HG02759 (cell line): ENCODE data around the gene MAP2.

Experiments
- ATAC-seq: cut with Tn5 transposase; IDR thresholded peaks from one replicate; pipeline ENCODE4 v1.9.1; 2021; ENCODE audit warnings: mild to moderate bottlenecking, moderate library complexity; ENCODE audit not compliant: unreplicated experiment

Gene MAP2

DNA sequence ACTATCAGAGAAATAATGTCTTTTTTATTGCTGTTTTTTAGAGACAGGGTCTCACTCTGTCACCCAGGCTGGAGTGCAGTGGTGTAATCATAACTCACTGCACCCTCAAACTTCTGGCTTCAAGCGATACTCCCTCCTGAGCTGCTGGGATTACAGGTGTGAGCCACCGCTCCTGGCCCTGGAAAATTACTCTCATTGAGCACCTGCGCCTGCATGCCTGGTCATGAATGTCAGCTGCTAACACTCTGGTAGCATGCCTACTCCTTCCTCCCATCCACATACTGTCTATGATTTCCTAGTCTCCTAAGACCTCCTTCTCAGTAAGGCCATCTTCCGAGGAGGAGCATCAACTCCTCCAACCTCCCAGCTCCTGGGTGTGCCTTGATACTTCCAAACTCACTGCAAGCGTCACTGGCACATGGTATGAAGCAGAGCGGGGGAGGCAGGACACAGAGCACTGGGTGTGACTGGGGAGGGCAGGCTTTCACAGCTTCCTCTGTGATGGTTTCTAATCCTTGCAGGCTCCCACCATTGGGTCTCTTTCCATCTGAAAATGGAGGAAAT lies 1.6 kb upstream of the MAP2 start:
- no peak for ATAC-seq

DNA sequence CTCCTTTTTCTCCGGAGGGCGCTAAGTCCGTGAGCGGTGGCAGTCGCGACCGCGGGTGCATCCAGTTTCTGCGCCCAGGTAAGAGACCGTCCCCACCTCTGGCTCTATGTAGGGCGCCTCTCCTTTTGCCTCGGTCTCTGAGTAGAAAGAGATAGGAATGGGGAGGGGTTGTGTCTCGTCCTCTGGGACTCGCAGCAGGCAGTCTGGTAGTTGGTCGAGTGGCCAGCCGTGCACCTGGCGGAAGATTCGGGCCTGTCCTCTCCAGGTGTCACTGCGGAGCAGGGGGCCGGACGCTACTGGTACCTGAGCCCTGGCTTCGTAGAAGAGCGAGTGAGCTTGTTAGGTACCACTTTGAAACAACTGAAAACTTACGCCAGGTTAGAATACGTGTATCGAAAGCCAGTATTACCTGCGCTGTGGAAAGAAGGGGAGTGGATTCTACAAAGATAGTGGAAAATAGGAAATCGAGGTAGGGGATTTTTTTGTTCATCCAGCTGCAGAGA lies 403 bp downstream of the MAP2 start:
- peak; percentile 21 for ATAC-seq

GRCh38 chr2:209424781-209425470 lies 1.1 kb downstream of the MAP2 start:
- no peak for ATAC-seq

GRCh38 chr2:209425471-209426071 lies 1.7 kb downstream of the MAP2 start:
- ATAC-seq = no peak

GRCh38 chr2:209426432-209426831 lies 2.6 kb downstream of the MAP2 start:
- ATAC-seq = no peak

DNA sequence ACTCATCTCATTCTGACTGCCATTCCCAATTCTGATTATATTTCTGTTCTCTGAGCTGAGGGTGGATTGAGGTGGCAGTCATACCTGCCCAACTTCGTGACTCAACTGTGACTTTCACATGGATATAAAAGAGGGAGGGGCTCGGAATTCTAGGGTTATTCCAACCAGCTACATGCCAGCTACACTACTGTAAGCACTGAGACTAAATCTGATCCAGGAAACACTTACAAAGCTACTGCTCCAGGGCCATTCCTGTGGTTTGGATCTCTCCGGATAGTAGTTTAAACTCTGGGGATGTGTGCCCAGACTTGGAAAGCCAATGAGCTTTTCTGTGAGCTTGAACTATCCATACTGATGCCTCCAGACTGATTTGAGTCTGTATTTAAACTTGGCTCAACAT lies 7.9 kb downstream of the MAP2 start:
- no peak for ATAC-seq

- ATAC-seq = no peak
These were observed 17.7 kb downstream of the MAP2 start for GRCh38 chr2:209441541-209441940.

GRCh38 chr2:209442939-209443338 lies 19.1 kb downstream of the MAP2 start:
- ATAC-seq = no peak

- no peak for ATAC-seq
These were observed 21.6 kb downstream of the MAP2 start for GRCh38 chr2:209445485-209445884.

DNA sequence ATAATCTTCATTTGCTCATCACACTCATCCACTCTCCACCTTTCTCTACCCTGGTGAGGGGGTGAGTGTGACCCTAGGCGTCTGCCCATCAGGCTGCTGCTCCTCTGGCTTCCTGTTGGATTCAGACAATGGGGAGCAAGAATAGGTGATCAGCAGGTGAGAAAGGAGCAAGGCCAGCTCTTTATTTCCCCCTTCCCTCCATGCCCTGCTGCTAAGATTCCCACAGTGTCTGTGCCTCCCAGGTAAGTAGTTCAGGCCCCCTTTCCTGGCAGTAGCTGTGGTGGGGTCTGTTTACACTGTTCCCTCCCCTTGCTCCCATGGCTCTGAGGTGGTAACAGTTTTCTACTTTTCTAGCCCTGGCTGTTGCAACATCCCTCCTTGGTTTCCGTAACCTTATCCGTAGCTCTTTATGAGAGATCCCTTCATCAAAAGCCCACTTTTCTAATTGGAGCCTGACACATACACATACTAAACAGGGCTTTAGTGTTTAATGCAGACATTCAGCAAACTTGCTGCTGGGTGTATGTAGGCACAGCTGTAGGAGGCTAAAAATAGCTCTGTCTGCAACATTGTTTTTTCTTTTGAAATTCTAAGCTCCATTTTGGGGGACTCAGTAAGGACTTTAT lies 27.5 kb downstream of the MAP2 start:
- ATAC-seq = no peak

DNA sequence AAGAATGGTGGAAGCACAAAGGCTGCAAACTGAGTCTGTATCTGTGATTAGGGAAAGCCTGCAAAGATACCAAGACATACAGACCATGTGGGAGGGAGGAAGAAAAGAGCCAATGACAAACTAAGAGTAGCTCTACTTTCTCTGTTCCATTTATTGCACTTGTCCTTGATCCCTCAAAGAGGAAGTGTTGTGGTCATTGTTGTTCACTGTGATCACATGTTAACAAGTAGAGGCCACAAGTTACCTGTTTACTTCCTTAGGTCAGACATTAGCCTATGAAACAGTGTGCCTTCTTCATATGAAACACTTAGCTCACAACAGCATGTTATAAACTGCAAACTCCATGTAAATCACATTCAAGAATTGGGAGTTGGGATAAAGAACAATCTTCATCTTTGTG lies 32.6 kb downstream of the MAP2 start:
- no peak for ATAC-seq

GRCh38 chr2:209458008-209458979 lies 34.4 kb downstream of the MAP2 start:
- no peak for ATAC-seq

GRCh38 chr2:209459359-209459758 lies 35.5 kb downstream of the MAP2 start:
- ATAC-seq = no peak

DNA sequence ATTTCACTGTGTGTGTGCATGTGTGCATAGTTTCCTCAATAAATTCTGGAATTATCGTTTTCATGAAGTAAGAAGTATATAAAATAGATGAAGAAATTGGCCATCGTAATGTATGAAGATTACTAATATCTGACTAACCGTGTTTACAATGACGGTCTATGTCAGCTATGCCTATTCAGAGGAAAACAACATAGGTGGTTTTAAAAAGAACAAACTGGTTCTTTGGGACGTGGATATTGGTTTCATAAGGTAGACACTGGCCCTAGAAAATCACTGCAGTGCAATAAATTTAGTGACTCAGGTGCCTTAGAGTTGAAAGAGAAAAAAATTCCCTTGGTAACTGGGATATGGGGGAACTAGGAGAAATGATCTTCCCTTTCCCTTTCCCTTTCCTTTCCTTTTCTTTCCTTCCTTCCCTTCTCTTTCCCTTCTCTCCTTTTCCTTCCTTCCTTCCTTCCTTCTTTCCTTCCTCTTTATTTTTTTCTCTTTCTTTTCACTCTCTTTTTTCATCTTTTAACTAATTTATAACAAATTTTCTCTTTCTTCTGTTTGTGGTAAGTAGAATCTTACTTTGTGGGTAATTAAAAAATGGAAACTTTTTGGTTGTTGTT lies 36.4 kb downstream of the MAP2 start:
- no peak for ATAC-seq

DNA sequence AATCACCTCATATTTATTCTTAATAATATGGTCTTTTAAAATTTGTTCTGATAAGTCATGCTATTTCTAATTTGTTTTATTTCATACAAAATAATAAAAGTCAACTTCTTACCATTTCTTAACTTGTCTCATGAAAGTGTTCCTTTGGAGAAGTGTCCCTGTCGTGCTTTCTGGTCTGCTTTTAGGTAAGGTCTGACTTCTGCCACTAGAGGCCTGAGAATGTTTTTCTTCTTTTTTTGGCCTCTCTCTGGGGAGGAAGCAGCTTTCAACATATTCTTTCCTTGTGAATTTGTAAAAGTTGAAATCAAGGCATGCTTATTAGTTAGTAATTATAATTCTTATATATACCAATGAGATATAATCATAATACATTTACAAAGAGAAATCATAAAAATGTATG lies 39.4 kb downstream of the MAP2 start:
- no peak for ATAC-seq

DNA sequence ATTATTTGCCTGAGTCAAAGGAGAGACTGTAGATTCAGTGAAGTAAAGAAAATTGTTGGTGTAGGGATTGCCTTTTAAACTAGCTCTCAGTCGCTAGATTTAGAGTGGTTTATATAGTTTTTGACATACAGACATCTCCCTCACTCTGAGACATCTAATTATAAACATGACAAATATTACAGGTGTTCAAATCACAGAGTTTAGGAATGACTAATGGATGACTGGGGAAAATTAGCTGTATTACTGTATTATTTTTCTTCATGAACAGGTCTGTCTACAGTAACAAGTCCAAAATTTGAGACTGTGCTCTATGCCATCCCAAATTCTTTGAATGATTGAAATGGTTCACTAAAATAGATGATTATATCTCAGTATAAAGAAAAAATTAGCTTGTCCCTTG lies 40.0 kb downstream of the MAP2 start:
- no peak for ATAC-seq

DNA sequence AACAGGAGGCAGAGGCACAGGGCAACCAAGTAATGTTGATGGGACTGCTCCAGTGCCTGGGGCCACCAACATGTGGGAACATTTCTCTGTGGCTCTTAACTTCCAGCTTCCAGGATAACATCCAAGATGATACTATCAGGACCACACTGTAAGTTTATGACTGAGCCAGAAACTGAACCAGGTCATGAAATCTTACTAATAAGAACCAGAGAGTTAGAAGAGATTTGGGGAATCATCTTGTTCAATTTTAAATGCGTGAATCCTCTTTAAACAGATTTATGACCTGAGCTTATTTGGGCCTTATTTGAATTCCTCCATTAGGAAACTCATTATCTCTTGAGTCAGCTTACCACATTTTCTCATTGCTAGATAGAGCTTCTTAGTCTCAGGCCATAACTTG lies 45.0 kb downstream of the MAP2 start:
- ATAC-seq = no peak

DNA sequence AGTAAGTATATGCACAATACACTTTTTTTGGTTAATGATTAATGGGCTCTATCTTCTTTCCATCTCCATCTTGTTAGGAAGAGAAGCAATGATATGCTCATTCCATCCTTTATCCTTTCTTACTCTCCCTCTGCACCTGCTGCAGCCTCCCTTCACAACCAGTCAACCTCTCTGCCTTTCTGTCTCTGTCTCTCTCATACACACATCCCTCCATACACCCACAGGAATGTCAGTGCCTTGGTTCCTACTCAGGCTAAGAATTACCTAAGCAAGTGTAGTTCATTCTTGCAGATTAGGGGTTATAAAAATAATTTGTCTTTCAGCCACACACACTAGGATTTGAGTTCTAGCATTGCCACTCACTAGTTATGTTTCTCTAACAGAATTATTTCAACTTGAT lies 45.6 kb downstream of the MAP2 start:
- ATAC-seq = no peak

DNA sequence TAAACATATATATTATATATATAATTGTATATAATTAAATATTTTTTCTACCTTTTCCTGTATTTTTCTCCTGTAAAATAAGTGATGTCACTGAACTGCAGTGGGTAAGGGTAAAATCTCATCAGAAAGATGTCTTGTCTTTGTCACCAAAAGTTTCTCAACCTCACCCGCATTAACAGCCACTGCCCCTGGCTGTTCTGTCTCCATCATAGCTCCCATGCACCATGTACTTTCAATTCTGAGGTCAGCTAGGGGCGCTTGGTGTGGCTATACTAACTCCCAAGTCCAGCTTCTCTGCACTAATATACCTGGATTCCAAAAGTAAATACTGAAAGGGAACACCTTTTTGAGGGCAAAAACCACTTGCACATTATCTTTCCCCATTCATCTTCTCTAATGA lies 46.6 kb downstream of the MAP2 start:
- no peak for ATAC-seq

DNA sequence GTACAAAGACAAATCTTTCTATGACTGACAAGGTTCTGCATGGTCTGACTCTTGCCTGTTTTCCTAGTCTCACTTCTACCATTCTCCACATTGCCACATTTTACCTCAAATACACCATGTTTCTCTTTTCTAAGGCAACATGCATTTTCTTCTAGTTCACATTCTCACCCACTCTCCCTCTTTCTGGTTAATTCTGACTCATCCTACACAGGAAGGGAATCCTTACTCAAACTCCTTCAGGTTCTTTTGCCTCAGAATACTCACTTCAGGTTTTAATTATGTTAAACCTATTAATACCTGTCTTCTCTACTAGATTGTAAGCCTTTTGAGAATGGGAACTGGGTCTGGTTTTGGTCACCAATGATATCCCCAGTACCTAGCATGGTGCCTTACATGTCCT lies 47.2 kb downstream of the MAP2 start:
- ATAC-seq = no peak
